A673 (cell line): ENCODE measurements around the gene DACT3. TPM values are rescaled to one million over a fixed set of nuclear protein-coding genes. Genes with fewer than 3 reads are reported as not detected.

Experiments used
- BruUV-seq: library from RNA; stranded (reverse); fragments of 400-500 nt; replicated peaks from 2 replicates; lab custom pipeline; 2021; lab: Mats Ljungman, UMichigan
- CTCF ChIA-PET: fragments of 300-600 bp; sonication (Branson Sonifier 250); formaldehyde crosslinking; loops from one replicate; lab custom pipeline; 2022; ENCODE audit warnings: antibody characterized with exemption; lab: Charles Lee
- POLR2A ChIA-PET: fragments of 300-600 bp; sonication (Branson Sonifier 250); formaldehyde crosslinking; loops from one replicate; lab custom pipeline; 2022; ENCODE audit warnings: antibody characterized with exemption; ENCODE audit not compliant: low non-redundant PET; lab: Charles Lee
- DNase-seq: peaks from one replicate; pipeline ENCODE4 v3.0.0-alpha.2; 2015; ENCODE audit warnings: low spot score
- H3K27ac ChIP-seq: fragments of 200-600 bp; sonication (generic); 2 replicates; pipeline ENCODE4 v1.5.1; 2016; ENCODE audit warnings: mixed run types, low read depth, mild to moderate bottlenecking, mixed read lengths, antibody characterized with exemption, low read length; ENCODE audit not compliant: poor library complexity, severe bottlenecking
- H3K27me3 ChIP-seq: fragments of 200-600 bp; sonication (generic); replicated peaks from 2 replicates; pipeline ENCODE4 v1.6.1; 2017; ENCODE audit warnings: mixed run types, low read depth, mild to moderate bottlenecking, mixed read lengths, antibody characterized with exemption, low read length; ENCODE audit not compliant: insufficient read depth, poor library complexity
- H3K36me3 ChIP-seq: fragments of 200-600 bp; sonication (generic); 2 replicates; pipeline ENCODE4 v1.6.1; 2016; ENCODE audit warnings: mixed run types, mild to moderate bottlenecking, mixed read lengths, antibody characterized with exemption, low read length; ENCODE audit not compliant: insufficient read depth, poor library complexity, severe bottlenecking
- H3K4me1 ChIP-seq: fragments of 200-600 bp; sonication (generic); 2 replicates; pipeline ENCODE4 v1.6.1; 2017; ENCODE audit warnings: mixed run types, mild to moderate bottlenecking, mixed read lengths, antibody characterized with exemption, low read length; ENCODE audit not compliant: insufficient read depth, poor library complexity, severe bottlenecking
- H3K4me3 ChIP-seq: fragments of 200-600 bp; sonication (generic); 2 replicates; pipeline ENCODE4 v1.5.1; 2016; ENCODE audit warnings: low read depth, mixed run types, mild to moderate bottlenecking, mixed read lengths, low read length; ENCODE audit not compliant: poor library complexity, severe bottlenecking
- H3K9me3 ChIP-seq: fragments of 200-600 bp; sonication (generic); 2 replicates; pipeline ENCODE4 v1.6.1; 2016; ENCODE audit warnings: mixed run types, low read depth, mild to moderate bottlenecking, mixed read lengths, antibody characterized with exemption, low read length; ENCODE audit not compliant: poor library complexity, severe bottlenecking
- EZH2 ChIP-seq: fragments of 200-600 bp; sonication (generic); IDR thresholded peaks from 2 replicates; pipeline ENCODE4 v1.6.1; 2017; ENCODE audit warnings: borderline replicate concordance, low read depth, mild to moderate bottlenecking, mixed read lengths, antibody characterized with exemption, low read length; ENCODE audit not compliant: poor library complexity, severe bottlenecking
- intact Hi-C: fragments of 100-400 bp; cut with micrococcal nuclease; formaldehyde crosslinking; loops from one replicate; pipeline ENCODE4 v1.10.0; 2022; ENCODE audit not compliant: unreplicated experiment
- total RNA-seq: library from RNA; stranded (reverse); gene quantifications from 2 replicates; pipeline ENCODE4 v1.2.3, GENCODE V29; 2021
- TF ChIP-seq, protein P1 (sequence below): fragments of 300-800, 200-600 bp; sonication (generic); conservative IDR thresholded peaks from 2 replicates; pipeline ENCODE4 v1.5.1; 2017; ENCODE audit warnings: low read depth, mild to moderate bottlenecking, antibody characterized with exemption, low read length, moderate library complexity, mixed read lengths

The DACT3 gene
- total RNA-seq, 1 experiment from 2014 or later = 0.32 TPM

DNA sequence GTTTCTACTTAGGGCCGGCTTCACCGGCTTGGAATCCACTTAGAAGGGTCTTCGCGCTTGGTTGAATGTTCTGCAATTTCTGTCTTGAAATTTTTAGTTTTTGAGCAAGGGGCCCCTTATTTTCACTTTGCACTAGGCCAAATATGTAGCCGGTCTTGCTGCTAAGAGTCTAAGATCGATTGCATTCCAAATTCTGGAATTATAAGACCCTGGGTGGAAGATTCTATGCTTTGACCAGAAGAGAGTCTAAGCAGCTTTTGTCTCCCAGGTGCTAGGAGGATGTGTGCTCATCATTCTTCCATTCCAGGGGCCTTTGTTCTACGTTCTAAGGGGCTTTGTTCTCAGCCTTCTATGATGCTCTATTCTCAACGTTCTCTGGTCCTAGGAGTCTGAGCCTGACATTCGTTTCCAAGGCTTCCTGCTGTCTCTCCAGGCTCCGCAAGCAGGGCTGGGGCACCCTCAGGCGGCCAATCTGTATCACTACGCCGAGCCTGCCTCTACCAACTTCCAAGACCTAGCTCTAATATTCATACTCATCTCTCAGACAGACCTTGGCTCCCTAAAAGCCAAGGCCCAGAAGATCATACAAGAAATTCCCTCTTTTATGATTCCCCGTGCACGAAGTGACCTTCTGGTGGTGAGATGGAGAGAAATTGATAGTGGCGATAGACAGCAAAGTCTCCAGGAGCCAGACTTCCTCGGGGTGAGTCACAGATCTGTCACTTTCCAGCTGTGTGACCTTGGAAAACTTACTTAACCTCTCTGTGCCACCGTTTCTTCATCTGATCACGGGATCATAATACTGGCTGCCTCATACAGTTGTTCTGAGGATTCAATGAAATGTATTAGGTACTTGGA is 982 bp upstream of the DACT3 start:
- Histone ChIP-seq H3K4me3 (peak overlapping the region; percentile 46), H3K9me3 (no peaks in the 10 kb centered on the region), H3K36me3 (no peaks in the 10 kb centered on the region), H3K27ac (no peak overlapping the region), H3K27me3 (no peaks in the 10 kb centered on the region), H3K4me1 (peaks cover 15% of the 10 kb centered on the region)
- TF ChIP-seq, protein P1, sequence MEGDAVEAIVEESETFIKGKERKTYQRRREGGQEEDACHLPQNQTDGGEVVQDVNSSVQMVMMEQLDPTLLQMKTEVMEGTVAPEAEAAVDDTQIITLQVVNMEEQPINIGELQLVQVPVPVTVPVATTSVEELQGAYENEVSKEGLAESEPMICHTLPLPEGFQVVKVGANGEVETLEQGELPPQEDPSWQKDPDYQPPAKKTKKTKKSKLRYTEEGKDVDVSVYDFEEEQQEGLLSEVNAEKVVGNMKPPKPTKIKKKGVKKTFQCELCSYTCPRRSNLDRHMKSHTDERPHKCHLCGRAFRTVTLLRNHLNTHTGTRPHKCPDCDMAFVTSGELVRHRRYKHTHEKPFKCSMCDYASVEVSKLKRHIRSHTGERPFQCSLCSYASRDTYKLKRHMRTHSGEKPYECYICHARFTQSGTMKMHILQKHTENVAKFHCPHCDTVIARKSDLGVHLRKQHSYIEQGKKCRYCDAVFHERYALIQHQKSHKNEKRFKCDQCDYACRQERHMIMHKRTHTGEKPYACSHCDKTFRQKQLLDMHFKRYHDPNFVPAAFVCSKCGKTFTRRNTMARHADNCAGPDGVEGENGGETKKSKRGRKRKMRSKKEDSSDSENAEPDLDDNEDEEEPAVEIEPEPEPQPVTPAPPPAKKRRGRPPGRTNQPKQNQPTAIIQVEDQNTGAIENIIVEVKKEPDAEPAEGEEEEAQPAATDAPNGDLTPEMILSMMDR = peak; percentile 97
- no peak for TF ChIP-seq EZH2
- POLR2A ChIA-PET = interaction anchor here (0.5 kb wide), 1 partner anchor 955 kb away, joined by 8 read pairs; no protein-coding TSS in a partner anchor
- no TSS peak for BruUV-seq
- DNase-seq = peak; percentile 92
- intact Hi-C loops = loop anchor here (1.0 to 2.0 kb wide), 3 partner anchors 27 to 131 kb away; no protein-coding TSS in a partner anchor
- CTCF ChIA-PET = interaction anchor here (0.5 to 2.7 kb wide), 10 partner anchors 23 to 584 kb away, joined by 3 to 35 read pairs (median 4); partner anchors contain the start of gene CALM3

DNA sequence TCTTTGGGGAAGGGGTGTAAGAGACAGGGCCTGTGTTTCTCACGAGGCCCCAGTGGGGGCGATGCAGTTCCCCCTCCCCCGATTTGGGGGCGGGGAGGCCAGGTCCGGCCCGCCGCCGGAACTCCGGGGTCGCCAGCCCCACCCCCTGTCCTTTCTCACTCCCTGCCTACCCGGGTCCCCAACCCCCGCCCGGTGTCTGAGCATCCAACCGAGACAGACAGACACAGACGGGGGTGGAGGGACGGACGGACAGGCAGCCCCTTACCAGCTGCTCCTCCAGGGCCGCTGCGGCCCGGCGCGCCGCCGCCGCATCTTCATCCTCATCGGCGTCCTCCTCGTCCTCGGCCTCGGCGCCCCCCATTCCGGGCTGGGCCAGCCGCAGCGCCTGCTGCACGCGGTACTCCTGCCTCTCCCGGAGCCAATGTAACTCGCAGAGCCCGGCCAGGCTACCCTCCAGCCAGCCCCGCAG is 397 bp downstream of the DACT3 start:
- Histone ChIP-seq H3K27me3 (no peaks in the 10 kb centered on the region), H3K9me3 (no peaks in the 10 kb centered on the region), H3K4me1 (peaks cover 15% of the 10 kb centered on the region), H3K4me3 (peak overlapping the region; percentile 46), H3K36me3 (no peaks in the 10 kb centered on the region), H3K27ac (no peak overlapping the region)
- TF ChIP-seq, protein P1 = no peak
- no peak for TF ChIP-seq EZH2
- POLR2A ChIA-PET = no interaction called here
- BruUV-seq = no TSS peak
- no peak for DNase-seq
- CTCF ChIA-PET = interaction anchor here (0.6 to 2.7 kb wide), 6 partner anchors 23 to 282 kb away, joined by 3 to 35 read pairs (median 10); partner anchors contain the start of gene CALM3
- intact Hi-C loops = loop anchor here (2.0 kb wide), 2 partner anchors 26 to 130 kb away; no protein-coding TSS in a partner anchor

DNA sequence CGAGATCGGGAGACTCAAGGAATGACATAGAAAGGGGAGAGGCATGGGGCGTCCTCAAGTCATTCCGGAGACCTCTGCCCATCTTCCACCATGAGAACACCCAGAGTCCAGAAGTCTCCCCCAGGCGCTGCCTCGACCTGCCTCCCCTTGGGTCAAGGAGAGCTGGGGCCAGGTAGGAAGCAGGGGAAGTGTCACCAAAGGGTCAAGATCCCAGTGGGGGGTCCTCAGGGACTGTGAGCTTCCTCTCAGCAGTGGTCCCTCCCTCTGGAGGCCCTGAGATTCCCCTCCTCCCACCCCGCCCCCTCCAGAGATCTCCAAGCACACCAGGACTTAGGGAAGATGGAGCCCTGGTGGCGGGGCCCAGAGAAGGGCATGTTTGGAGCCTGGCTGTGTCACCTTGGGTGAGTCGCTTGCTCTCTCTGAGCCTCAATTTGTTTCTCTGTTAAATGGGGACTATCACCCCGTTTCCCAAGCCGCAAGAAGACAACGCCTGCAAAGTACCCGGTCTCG is 919 bp downstream of the DACT3 start:
- H3K36me3 ChIP-seq = no peaks in the 10 kb centered on the region
- no peak overlapping the region for H3K27ac ChIP-seq
- DNase-seq = peak; percentile 24
- TF ChIP-seq EZH2 = no peak
- TF ChIP-seq, protein P1 = no peak
- ChIA-PET POLR2A (interaction anchor here (0.6 kb wide), 1 partner anchor 35 kb away, joined by 3 read pairs; no protein-coding TSS in a partner anchor), CTCF (no interaction called here)
- H3K27me3 ChIP-seq = no peaks in the 10 kb centered on the region
- H3K9me3 ChIP-seq = no peaks in the 10 kb centered on the region
- peak overlapping the region; percentile 46 for H3K4me3 ChIP-seq
- H3K4me1 ChIP-seq = peaks cover 15% of the 10 kb centered on the region
- BruUV-seq = no TSS peak
- intact Hi-C loops = loop anchor here (2.0 kb wide), 2 partner anchors 25 to 129 kb away; no protein-coding TSS in a partner anchor
